Activated T-helper 17 cell treated with anti-CD3 and anti-CD28 coated beads, Interleukin-2, amount 50 U/mL, for 72 hours (primary cell): ENCODE results near the gene IKBIP. TPM values are rescaled to one million over a fixed set of nuclear protein-coding genes. Genes with fewer than 3 reads are reported as not detected.
"Not testable (repeated sequence)": the region's sequence is repeated elsewhere in the genome, so short reads cannot be mapped to it uniquely, and the experiment has no call there.

Source experiments
- ATAC-seq: fragments of 150-1000 bp; cut with Tn5 transposase; replicated peaks from 2 replicates; pipeline ENCODE4 v1.10.0; 2021; ENCODE audit warnings: mild to moderate bottlenecking, moderate library complexity
- H3K27ac Mint-ChIP-seq: one replicate; pipeline ENCODE4 v1.8.0; 2022; ENCODE audit warnings: mixed read lengths
- H3K27me3 Mint-ChIP-seq: one replicate; pipeline ENCODE4 v1.8.0; 2022; ENCODE audit warnings: mixed read lengths
- H3K36me3 Mint-ChIP-seq: one replicate; pipeline ENCODE4 v1.8.0; 2022; ENCODE audit warnings: low read depth, mild to moderate bottlenecking, mixed read lengths
- H3K4me1 Mint-ChIP-seq: one replicate; pipeline ENCODE4 v1.8.0; 2022; ENCODE audit warnings: mixed read lengths
- H3K4me3 Mint-ChIP-seq: one replicate; pipeline ENCODE4 v1.8.0; 2022; ENCODE audit warnings: mild to moderate bottlenecking, mixed read lengths
- H3K9me3 Mint-ChIP-seq: one replicate; pipeline ENCODE4 v1.8.0; 2022; ENCODE audit warnings: mixed read lengths
- total RNA-seq, 2 donors: library from RNA; stranded (reverse); gene quantifications; one replicate each; pipeline ENCODE4 v1.2.3, GENCODE V29; 2022

Gene IKBIP
- total RNA-seq, 2 donors from 2014 or later = 28.6 to 36.5 TPM

- not testable (repeated sequence) for H3K27me3 Mint-ChIP-seq, H3K27ac Mint-ChIP-seq, H3K9me3 Mint-ChIP-seq
Measured at GRCh38 chr12:98576795-98577194, 67.8 kb downstream of the IKBIP start.

GRCh38 chr12:98575013-98575412 is 69.6 kb downstream of the IKBIP start:
- Mint-ChIP-seq H3K4me3 (no peak overlapping the region), H3K9me3 (no peaks in the 10 kb centered on the region), H3K4me1 (peaks cover 4% of the 10 kb centered on the region), H3K36me3 (no peaks in the 10 kb centered on the region), H3K27ac (no peak overlapping the region), H3K27me3 (peaks cover 4% of the 10 kb centered on the region)
- ATAC-seq = no peak

More at GRCh38 chr12:98576795-98577194, 67.8 kb downstream of the IKBIP start:
- H3K4me1 Mint-ChIP-seq, ATAC-seq, H3K36me3 Mint-ChIP-seq, H3K4me3 Mint-ChIP-seq: not testable (repeated sequence)

Other genes starting within 250 kb of the IKBIP start
- gene TMPO, start 129.2 kb downstream of the IKBIP start, total RNA-seq = 100 to 1,000 TPM; 268 to 285 TPM
- 100 to 1,000 TPM; 367 to 563 TPM for gene SLC25A3, start 51.1 kb downstream of the IKBIP start, total RNA-seq
- 10 to 100 TPM; 32.7 to 36.4 TPM for gene APAF1, start 502 bp upstream of the IKBIP start, total RNA-seq